ENCODE measurements around the gene ATOH8. TPM values are rescaled to one million over a fixed set of nuclear protein-coding genes. Genes with fewer than 3 reads are reported as not detected.
A peak's percentile ranks its signal among the peaks of the same experiment; 100 is the strongest.

Gene ATOH8
- total RNA-seq, 1 donor from 2014 or later = 2.2 TPM

- Mint-ChIP-seq H3K36me3 (ENCODE audit: low read depth) (no peaks in the 10 kb centered on the region), H3K27me3 (ENCODE audit: low read depth) (peaks cover 12% of the 10 kb centered on the region), H3K4me3 (ENCODE audit: unreplicated experiment) (no peak overlapping the region), H3K4me1 (ENCODE audit: low read depth) (peaks cover 58% of the 10 kb centered on the region), H3K9me3 (ENCODE audit: low read depth) (no peaks in the 10 kb centered on the region), H3K27ac (ENCODE audit: unreplicated experiment) (no peak overlapping the region)
- TF ChIP-seq CTCF (IDR thresholded peaks at IDR 0.05) = no peak
- peak; percentile 85 for DNase-seq (ENCODE audit: low spot score)
Measured at GRCh38 chr2:85790499-85791188, 36.9 kb downstream of the ATOH8 start.

GRCh38 chr2:85791704-85792565, 38.1 kb downstream of the ATOH8 start:
- peak; percentile 76 for DNase-seq (ENCODE audit: low spot score)

GRCh38 chr2:85792783-85793441, 39.1 kb downstream of the ATOH8 start:
- no peak overlapping the region for H3K4me3 Mint-ChIP-seq (ENCODE audit: unreplicated experiment)
- H3K4me1 Mint-ChIP-seq (ENCODE audit: low read depth) = peaks cover 73% of the 10 kb centered on the region
- DNase-seq (ENCODE audit: low spot score) = peak; percentile 79
- no peak for TF ChIP-seq CTCF (IDR thresholded peaks at IDR 0.05)
- no peaks in the 10 kb centered on the region for H3K36me3 Mint-ChIP-seq (ENCODE audit: low read depth)
- peaks cover 10% of the 10 kb centered on the region for H3K27me3 Mint-ChIP-seq (ENCODE audit: low read depth)
- peak overlapping the region; percentile 80 for H3K27ac Mint-ChIP-seq (ENCODE audit: unreplicated experiment)
- H3K9me3 Mint-ChIP-seq (ENCODE audit: low read depth) = no peaks in the 10 kb centered on the region

More at GRCh38 chr2:85791704-85792565, 38.1 kb downstream of the ATOH8 start:
- Mint-ChIP-seq H3K36me3 (ENCODE audit: low read depth) (no peaks in the 10 kb centered on the region), H3K4me3 (ENCODE audit: unreplicated experiment) (no peak overlapping the region), H3K4me1 (ENCODE audit: low read depth) (peaks cover 66% of the 10 kb centered on the region), H3K27ac (ENCODE audit: unreplicated experiment) (peak overlapping the region; percentile 80), H3K27me3 (ENCODE audit: low read depth) (peaks cover 12% of the 10 kb centered on the region), H3K9me3 (ENCODE audit: low read depth) (no peaks in the 10 kb centered on the region)
- no peak for TF ChIP-seq CTCF (IDR thresholded peaks at IDR 0.05)

- peaks cover 9% of the 10 kb centered on the region for H3K27me3 Mint-ChIP-seq (ENCODE audit: low read depth)
- no peak for DNase-seq (ENCODE audit: low spot score)
- no peak overlapping the region for H3K4me3 Mint-ChIP-seq (ENCODE audit: unreplicated experiment)
- no peaks in the 10 kb centered on the region for H3K36me3 Mint-ChIP-seq (ENCODE audit: low read depth)
- peaks cover 74% of the 10 kb centered on the region for H3K4me1 Mint-ChIP-seq (ENCODE audit: low read depth)
- no peaks in the 10 kb centered on the region for H3K9me3 Mint-ChIP-seq (ENCODE audit: low read depth)
- H3K27ac Mint-ChIP-seq (ENCODE audit: unreplicated experiment) = no peak overlapping the region
- no peak for TF ChIP-seq CTCF (IDR thresholded peaks at IDR 0.05)
Measured at GRCh38 chr2:85793584-85793983, 39.8 kb downstream of the ATOH8 start.

GRCh38 chr2:85794038-85794441, 40.2 kb downstream of the ATOH8 start:
- H3K27ac Mint-ChIP-seq (ENCODE audit: unreplicated experiment) = no peak overlapping the region
- H3K4me1 Mint-ChIP-seq (ENCODE audit: low read depth) = peaks cover 74% of the 10 kb centered on the region
- no peaks in the 10 kb centered on the region for H3K36me3 Mint-ChIP-seq (ENCODE audit: low read depth)
- peaks cover 9% of the 10 kb centered on the region for H3K27me3 Mint-ChIP-seq (ENCODE audit: low read depth)
- DNase-seq (ENCODE audit: low spot score) = no peak
- H3K4me3 Mint-ChIP-seq (ENCODE audit: unreplicated experiment) = no peak overlapping the region
- TF ChIP-seq CTCF (IDR thresholded peaks at IDR 0.05) = no peak
- no peaks in the 10 kb centered on the region for H3K9me3 Mint-ChIP-seq (ENCODE audit: low read depth)

Measured in chondrocyte (in vitro differentiated cells).